ENCODE data around the gene HEATR5B. TPM values are rescaled to one million over a fixed set of nuclear protein-coding genes. Genes with fewer than 3 reads are reported as not detected.

HEATR5B gene
- total RNA-seq: 10 to 100 TPM; 24.0 to 24.3 TPM

DNA sequence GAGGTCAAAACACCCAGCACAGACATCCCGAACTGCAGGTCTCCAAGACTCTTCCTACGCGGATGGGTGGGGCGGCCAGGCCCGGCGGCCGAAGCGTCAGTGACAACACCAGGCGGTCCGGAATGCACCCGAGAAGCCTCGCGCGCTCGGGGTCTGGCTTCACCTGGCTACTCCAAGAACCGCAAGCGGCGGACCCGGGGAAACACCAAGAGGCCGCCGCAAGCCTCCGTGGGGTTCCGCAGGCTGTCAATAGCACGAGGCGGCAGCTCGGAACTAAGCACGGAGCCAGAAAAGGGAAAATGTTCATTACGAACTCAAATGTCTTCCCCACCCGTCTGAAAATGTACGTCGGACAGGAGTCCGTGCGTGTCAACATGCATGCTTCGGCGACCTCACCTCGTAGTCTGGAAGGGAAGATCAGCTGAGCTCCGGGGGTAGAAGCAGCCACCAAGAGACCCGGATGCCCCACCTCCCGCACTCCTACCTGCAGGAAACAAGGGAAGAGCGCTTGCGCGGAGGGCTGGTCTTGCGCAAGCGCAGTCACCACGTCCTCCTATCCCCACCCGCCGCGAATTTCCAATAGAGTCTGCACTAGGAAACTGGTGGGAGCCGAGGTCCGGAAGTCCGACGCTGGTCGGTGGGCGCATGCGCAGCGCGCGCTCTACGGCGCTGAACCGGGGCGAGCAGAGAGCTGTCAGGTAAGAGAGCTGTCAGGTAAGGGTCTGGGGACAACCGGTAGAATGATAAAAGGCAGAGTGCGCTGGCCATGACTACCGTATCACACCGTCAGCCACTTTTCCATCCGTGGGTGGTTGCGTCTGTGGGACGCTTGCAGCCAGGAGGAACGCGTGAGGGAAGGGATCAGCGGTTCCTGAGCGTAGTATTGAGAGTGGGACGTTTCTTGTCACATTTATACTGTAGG, at the start of gene HEATR5B, which contains the start of gene GPATCH11:
Gene HEATR5B, minus strand, starts transcription at position 500 of the 922 bp plus-strand sequence. CDS start 958 bp downstream, outside the sequence.
Gene GPATCH11, plus strand, starts transcription at position 646 of the 922 bp plus-strand sequence. CDS start 3,864 bp downstream, outside the sequence.
- DNase-seq: peak; percentile 89
- ATAC-seq (ENCODE audit: low read depth): peak; percentile 95
- Mint-ChIP-seq H3K36me3 (peaks cover 23% of the 10 kb centered on the region), H3K27ac (no peak within 1 kb of the TSS), H3K9me3 (no peaks in the 10 kb centered on the region), H3K4me3 (no peak within 1 kb of the TSS), H3K27me3 (no peaks in the 10 kb centered on the region), H3K4me1 (peaks cover 30% of the 10 kb centered on the region)
- POLR2A ChIA-PET: interaction anchor here (0.9 to 4.2 kb wide), 3 partner anchors 72 to 118 kb away, joined by 3 to 27 read pairs (median 5); partner anchors contain the start of genes EIF2AK2 and STRN

DNA sequence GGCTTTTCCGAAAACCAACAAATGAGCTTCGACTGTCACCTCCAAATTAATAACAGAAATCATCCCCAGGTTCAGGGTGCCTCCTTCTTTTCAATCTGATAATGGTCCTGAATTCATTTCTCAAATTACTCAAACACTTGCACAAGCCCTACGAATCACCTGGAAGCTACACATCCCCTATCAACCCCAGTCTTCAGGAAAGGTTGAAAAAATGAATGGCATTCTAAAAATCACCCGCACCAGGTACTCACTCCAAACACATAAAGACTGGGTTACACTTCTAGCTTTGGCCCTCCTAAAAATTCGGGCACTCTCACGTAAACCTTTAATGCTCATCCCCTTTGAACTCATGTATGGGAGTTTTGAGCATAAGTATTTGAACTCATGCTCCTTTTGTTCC, 48.7 kb upstream of the HEATR5B start:
- H3K4me3 Mint-ChIP-seq: no peak overlapping the region
- H3K9me3 Mint-ChIP-seq: no peaks in the 10 kb centered on the region
- POLR2A ChIA-PET: interaction anchor here (1.4 kb wide), 1 partner anchor 14 kb away, joined by 3 read pairs; no protein-coding TSS in a partner anchor
- DNase-seq: no peak
- H3K4me1 Mint-ChIP-seq: peaks cover 9% of the 10 kb centered on the region
- no peak overlapping the region for H3K27ac Mint-ChIP-seq
- ATAC-seq (ENCODE audit: low read depth): no peak
- H3K36me3 Mint-ChIP-seq: peaks cover 49% of the 10 kb centered on the region
- H3K27me3 Mint-ChIP-seq: no peaks in the 10 kb centered on the region

- POLR2A ChIA-PET: no interaction called here
- ATAC-seq (ENCODE audit: low read depth): no peak
- no peak for DNase-seq
- H3K27ac Mint-ChIP-seq: no peak overlapping the region
- H3K36me3 Mint-ChIP-seq: peaks cover 45% of the 10 kb centered on the region
- peaks cover 5% of the 10 kb centered on the region for H3K4me1 Mint-ChIP-seq
- no peaks in the 10 kb centered on the region for H3K27me3 Mint-ChIP-seq
- no peaks in the 10 kb centered on the region for H3K9me3 Mint-ChIP-seq
- no peak overlapping the region for H3K4me3 Mint-ChIP-seq
Observed at GRCh38 chr2:37125416-37125815, 41.2 kb upstream of the HEATR5B start.

DNA sequence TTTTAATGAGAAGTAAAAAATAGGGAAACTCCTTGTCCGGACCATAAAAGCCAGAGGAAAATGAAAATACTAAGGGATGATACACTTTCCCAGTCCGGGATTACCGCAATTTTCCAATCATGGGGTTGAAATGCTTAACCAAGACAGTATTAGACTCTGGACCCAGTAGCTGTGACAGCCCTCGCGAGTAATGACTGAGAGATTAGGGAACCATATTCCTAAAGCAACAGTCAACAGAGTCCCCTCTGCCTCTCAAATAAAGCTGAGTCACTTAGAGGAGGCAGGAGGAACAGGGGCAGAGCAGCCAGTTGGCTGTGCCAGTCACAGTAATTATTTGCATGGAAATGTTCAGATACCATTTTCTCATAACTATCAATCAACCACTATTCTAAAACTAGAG, 35.0 kb upstream of the HEATR5B start:
- peaks cover 6% of the 10 kb centered on the region for H3K4me1 Mint-ChIP-seq
- no peak overlapping the region for H3K4me3 Mint-ChIP-seq
- DNase-seq (no peak), ATAC-seq (ENCODE audit: low read depth) (no peak)
- peaks cover 29% of the 10 kb centered on the region for H3K36me3 Mint-ChIP-seq
- no peak overlapping the region for H3K27ac Mint-ChIP-seq
- no peaks in the 10 kb centered on the region for H3K27me3 Mint-ChIP-seq
- H3K9me3 Mint-ChIP-seq: no peaks in the 10 kb centered on the region
- POLR2A ChIA-PET: no interaction called here

DNA sequence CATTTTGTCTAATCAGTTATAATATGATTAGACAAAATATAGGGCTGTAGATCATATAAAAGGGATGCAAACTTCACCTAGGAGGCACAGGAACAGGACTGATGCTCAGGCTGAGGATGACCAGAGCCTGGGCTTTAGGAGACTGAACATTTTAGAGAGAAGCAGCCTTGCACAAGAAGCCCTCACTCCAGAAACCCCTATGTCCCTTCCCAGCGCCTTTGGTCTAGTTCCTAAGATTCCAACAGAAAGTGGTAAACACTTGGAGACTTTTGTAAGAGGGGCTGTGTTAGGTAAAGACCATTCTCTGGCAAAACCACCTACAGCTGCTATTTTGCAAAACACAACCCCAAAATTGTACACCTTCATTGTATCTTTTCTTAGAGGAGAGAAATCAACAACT, 33.4 kb upstream of the HEATR5B start:
- no peaks in the 10 kb centered on the region for H3K9me3 Mint-ChIP-seq
- peaks cover 6% of the 10 kb centered on the region for H3K4me1 Mint-ChIP-seq
- ATAC-seq (ENCODE audit: low read depth): no peak
- H3K27ac Mint-ChIP-seq: peak overlapping the region; percentile 45
- POLR2A ChIA-PET: interaction anchor here (0.7 kb wide), 1 partner anchor 63 kb away, joined by 3 read pairs; no protein-coding TSS in a partner anchor
- peaks cover 28% of the 10 kb centered on the region for H3K36me3 Mint-ChIP-seq
- no peak overlapping the region for H3K4me3 Mint-ChIP-seq
- no peaks in the 10 kb centered on the region for H3K27me3 Mint-ChIP-seq
- DNase-seq: no peak

- Mint-ChIP-seq H3K4me1 (peaks cover 7% of the 10 kb centered on the region), H3K9me3 (no peaks in the 10 kb centered on the region), H3K36me3 (peaks cover 35% of the 10 kb centered on the region), H3K27ac (no peak overlapping the region), H3K27me3 (no peaks in the 10 kb centered on the region), H3K4me3 (no peak overlapping the region)
- POLR2A ChIA-PET: no interaction called here
- no peak for DNase-seq
- no peak for ATAC-seq (ENCODE audit: low read depth)
Observed at GRCh38 chr2:37111958-37112357, 27.8 kb upstream of the HEATR5B start.

DNA sequence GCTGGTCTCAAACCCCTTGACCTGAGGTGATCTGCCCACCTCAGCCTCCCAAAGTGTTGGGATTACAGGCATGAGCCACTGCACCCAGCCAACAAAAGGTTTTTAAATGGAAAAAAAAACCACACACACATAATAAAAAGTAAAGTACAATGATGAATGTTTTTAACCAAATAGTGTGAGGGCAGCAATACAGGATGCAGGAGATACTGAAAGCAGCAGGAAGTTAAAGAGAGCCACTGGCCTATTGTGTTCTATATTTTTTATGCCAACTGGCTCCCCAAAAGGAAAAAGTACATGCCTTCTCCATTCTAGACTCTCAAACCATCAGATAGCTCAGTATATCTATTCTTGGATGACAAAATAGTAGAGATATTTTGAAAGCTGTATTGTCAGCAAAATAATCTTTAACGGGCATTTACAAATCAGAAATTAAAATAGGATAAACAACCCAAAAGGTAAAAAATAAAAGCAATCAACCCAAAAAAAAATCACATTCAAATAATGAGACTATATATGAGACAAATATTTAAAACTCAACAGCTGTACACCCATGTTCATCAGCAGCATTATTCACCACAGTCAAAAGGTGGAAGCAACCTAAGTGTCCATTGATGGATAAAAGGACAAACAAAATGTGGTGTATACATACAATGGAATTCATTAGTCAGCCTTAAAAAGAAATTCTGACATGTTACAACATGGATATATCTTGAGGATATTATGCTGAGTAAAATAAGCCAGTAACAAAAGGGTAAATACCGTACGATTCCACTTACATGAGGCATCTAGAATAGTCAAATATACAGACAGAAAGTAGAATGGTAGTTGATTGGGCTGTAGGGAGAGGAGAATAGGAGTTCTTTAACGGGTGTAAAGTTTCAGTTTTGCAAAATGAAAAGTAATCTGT, 26.4 kb upstream of the HEATR5B start:
- Mint-ChIP-seq H3K4me1 (peaks cover 4% of the 10 kb centered on the region), H3K36me3 (peaks cover 33% of the 10 kb centered on the region), H3K4me3 (no peak overlapping the region), H3K27ac (no peak overlapping the region), H3K27me3 (no peaks in the 10 kb centered on the region), H3K9me3 (no peaks in the 10 kb centered on the region)
- ATAC-seq (ENCODE audit: low read depth): no peak
- DNase-seq: no peak
- POLR2A ChIA-PET: interaction anchor here (0.7 kb wide), 1 partner anchor 51 kb away, joined by 3 read pairs; no protein-coding TSS in a partner anchor

DNA sequence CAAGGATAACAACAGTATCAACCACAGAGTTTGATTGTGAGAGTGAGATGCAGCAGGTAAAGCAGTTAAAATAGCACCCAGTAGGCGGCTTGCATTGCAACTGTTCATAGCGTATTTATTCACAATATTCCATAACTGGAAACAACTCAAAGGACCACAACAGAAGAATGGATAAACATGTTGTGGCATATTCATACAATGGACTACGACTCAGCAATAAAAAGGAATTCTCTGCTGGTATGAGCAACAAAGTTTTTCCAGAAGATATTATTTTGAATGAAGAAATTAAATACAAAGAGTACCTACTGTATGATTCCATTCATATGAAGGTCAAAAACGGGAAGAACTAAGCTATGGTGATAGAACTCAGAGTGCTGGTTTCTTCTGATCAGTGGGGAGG, 25.4 kb upstream of the HEATR5B start:
- Mint-ChIP-seq H3K4me1 (peaks cover 4% of the 10 kb centered on the region), H3K27ac (no peak overlapping the region), H3K4me3 (no peak overlapping the region), H3K27me3 (no peaks in the 10 kb centered on the region), H3K36me3 (peaks cover 36% of the 10 kb centered on the region), H3K9me3 (no peaks in the 10 kb centered on the region)
- ATAC-seq (ENCODE audit: low read depth): no peak
- POLR2A ChIA-PET: no interaction called here
- no peak for DNase-seq

- H3K4me3 Mint-ChIP-seq: no peak overlapping the region
- POLR2A ChIA-PET: no interaction called here
Observed at GRCh38 chr2:37105150-37105549, 21.0 kb upstream of the HEATR5B start.

GRCh38 chr2:37104178-37104577, 20.0 kb upstream of the HEATR5B start:
- H3K36me3 Mint-ChIP-seq: peaks cover 30% of the 10 kb centered on the region
- POLR2A ChIA-PET: no interaction called here
- no peak overlapping the region for H3K4me3 Mint-ChIP-seq

More at GRCh38 chr2:37105150-37105549, 21.0 kb upstream of the HEATR5B start:
- ATAC-seq (ENCODE audit: low read depth): no peak
- no peak for DNase-seq
- H3K27me3 Mint-ChIP-seq: no peaks in the 10 kb centered on the region
- H3K9me3 Mint-ChIP-seq: no peaks in the 10 kb centered on the region
- H3K36me3 Mint-ChIP-seq: peaks cover 26% of the 10 kb centered on the region
- no peak overlapping the region for H3K27ac Mint-ChIP-seq
- peaks cover 2% of the 10 kb centered on the region for H3K4me1 Mint-ChIP-seq

GRCh38 chr2:37102588-37102987, 18.4 kb upstream of the HEATR5B start:
- no peak for ATAC-seq (ENCODE audit: low read depth)
- DNase-seq: no peak
- Mint-ChIP-seq H3K9me3 (no peaks in the 10 kb centered on the region), H3K4me3 (no peak overlapping the region), H3K36me3 (peaks cover 18% of the 10 kb centered on the region), H3K27me3 (no peaks in the 10 kb centered on the region), H3K27ac (no peak overlapping the region), H3K4me1 (peaks cover 4% of the 10 kb centered on the region)
- POLR2A ChIA-PET: no interaction called here

More at GRCh38 chr2:37104178-37104577, 20.0 kb upstream of the HEATR5B start:
- peaks cover 4% of the 10 kb centered on the region for H3K4me1 Mint-ChIP-seq
- no peaks in the 10 kb centered on the region for H3K9me3 Mint-ChIP-seq
- ATAC-seq (ENCODE audit: low read depth) (no peak), DNase-seq (no peak)
- no peaks in the 10 kb centered on the region for H3K27me3 Mint-ChIP-seq
- H3K27ac Mint-ChIP-seq: no peak overlapping the region

GRCh38 chr2:37100054-37100453, 15.9 kb upstream of the HEATR5B start:
- POLR2A ChIA-PET: no interaction called here
- ATAC-seq (ENCODE audit: low read depth): no peak
- no peaks in the 10 kb centered on the region for H3K9me3 Mint-ChIP-seq
- no peak for DNase-seq
- peaks cover 4% of the 10 kb centered on the region for H3K4me1 Mint-ChIP-seq
- no peaks in the 10 kb centered on the region for H3K27me3 Mint-ChIP-seq
- H3K4me3 Mint-ChIP-seq: no peak overlapping the region
- peaks cover 17% of the 10 kb centered on the region for H3K36me3 Mint-ChIP-seq
- no peak overlapping the region for H3K27ac Mint-ChIP-seq

- no peak for ATAC-seq (ENCODE audit: low read depth)
- POLR2A ChIA-PET: no interaction called here
- Mint-ChIP-seq H3K27ac (no peak overlapping the region), H3K4me1 (peaks cover 4% of the 10 kb centered on the region), H3K4me3 (no peak overlapping the region), H3K36me3 (peaks cover 21% of the 10 kb centered on the region), H3K27me3 (no peaks in the 10 kb centered on the region), H3K9me3 (no peaks in the 10 kb centered on the region)
- DNase-seq: no peak
Observed at GRCh38 chr2:37098416-37099118, 14.4 kb upstream of the HEATR5B start.
